H1 (cell line): ENCODE results near the gene GFPT1. TPM values are rescaled to one million over a fixed set of nuclear protein-coding genes. Genes with fewer than 3 reads are reported as not detected.

Experiments
- BRCA1 ChIP-seq: IDR thresholded peaks from 2 replicates; pipeline ENCODE4 v1.6.1; 2012; ENCODE audit warnings: low read depth, low read length, improper control_type of control experiment
- EZH2 ChIP-seq: fragments of 200-600 bp; sonication (generic); IDR thresholded peaks from 2 replicates; pipeline ENCODE4 v1.7.1; 2012; ENCODE audit warnings: low read depth, mild to moderate bottlenecking, moderate library complexity, low read length, inconsistent platforms; ENCODE audit not compliant: severe bottlenecking
- HDAC2 ChIP-seq, 2 experiments: fragments of 300-600 bp in 1 of 2; sonication (generic) in 1 of 2; IDR thresholded peaks; 2 replicates each; pipeline ENCODE4 v1.6.1; 2011 to 2012; ENCODE audit warnings: low read depth in 2 of 2, low read length in 2 of 2, mild to moderate bottlenecking in 2 of 2, moderate library complexity in 2 of 2, borderline replicate concordance in 1 of 2, inconsistent platforms in 1 of 2
- SIX5 ChIP-seq: IDR thresholded peaks from 2 replicates; pipeline ENCODE4 v1.6.1; 2011; ENCODE audit warnings: mild to moderate bottlenecking, low read depth, low read length
- polyA plus RNA-seq, 7 experiments: library from polyadenylated mRNA; depleted of rRNA in 3 of 7; stranded (reverse) in 5 of 7; unstranded in 2 of 7; fragments of >200 nt in 5 of 7; fragments of 200-250 nt in 2 of 7; gene quantifications; 1 replicate in 5 of 7; 2 replicates in 1 of 7; 4 replicates in 1 of 7; pipeline versions ENCODE4 v1.2.1 to v1.2.3, GENCODE V29; 2011 to 2013; ENCODE audit warnings: missing spikeins in 2 of 7, mixed read lengths in 2 of 7
- total RNA-seq: library from RNA; stranded (reverse); fragmentation: NEBNext Ultra II Directional; extraction: Animal tissue kit (Norgen Biotek cat#: 25700); gene quantifications from 2 replicates; pipeline ENCODE4 v1.2.1, GENCODE V29; 2021

Gene GFPT1
- total and polyA plus RNA-seq, 2 of the 8 experiments (the other 6 are each of a cell fraction or from before 2014, with no cell fraction given): 13.3 to 76.2 TPM

DNA sequence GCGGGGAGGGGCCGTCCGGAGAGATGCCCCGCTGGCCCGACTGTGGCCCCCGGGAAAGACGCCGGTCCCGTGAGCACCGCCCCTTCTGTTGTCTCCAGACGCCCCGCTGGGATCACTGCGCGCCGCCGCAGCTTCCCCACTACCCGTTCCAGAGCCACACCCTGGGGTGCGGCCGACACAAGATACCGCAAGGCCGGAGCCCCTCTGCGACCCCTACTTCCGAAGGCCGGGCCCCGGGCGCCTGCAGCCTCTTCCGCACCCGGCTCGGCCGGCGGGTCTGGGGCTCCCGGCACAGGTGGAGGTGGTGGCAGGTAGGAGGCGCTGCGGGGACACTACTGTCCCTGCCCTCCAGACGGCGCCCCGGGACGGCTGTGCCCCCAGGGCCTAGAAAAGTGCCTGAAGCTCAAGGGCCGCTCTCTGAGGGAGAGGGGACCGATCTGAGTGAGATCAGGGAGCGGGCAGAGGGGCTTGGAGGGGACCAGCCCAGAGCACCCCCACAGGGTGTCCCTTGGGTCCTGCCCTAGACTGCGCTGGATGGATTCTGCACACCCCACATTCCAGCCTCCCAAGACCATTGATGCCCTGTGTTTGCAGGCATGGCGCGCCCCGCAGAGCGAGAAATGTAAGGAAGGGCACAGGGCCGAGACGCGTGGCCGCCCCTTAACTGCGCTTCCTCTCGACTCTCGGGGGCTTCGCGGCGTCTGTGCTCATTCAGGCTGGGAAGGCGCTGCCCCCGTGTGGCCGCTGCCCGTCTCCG, 80.0 kb downstream of the GFPT1 start (continued):
- TF ChIP-seq EZH2: peak; percentile 36
- TF ChIP-seq BRCA1: no peak
- no peak for TF ChIP-seq SIX5
- peak in 1 of 2 experiments; percentile 49; a peak in 2 of 4 replicates for TF ChIP-seq HDAC2 (IDR thresholded peaks at IDR 0.05; ENCODE audit: borderline replicate concordance in 1 of 2, low read depth in 2 of 2, low read length in 2 of 2)
